ENCODE results near the gene SERGEF. TPM values are rescaled to one million over a fixed set of nuclear protein-coding genes. Genes with fewer than 3 reads are reported as not detected.

The SERGEF gene
- total and polyA plus RNA-seq, 5 experiments from 2014 or later: 46.5 to 70.3 (median 61.8) TPM

- no peak overlapping the region for H3K27ac Mint-ChIP-seq
- DNase-seq (peak in 1 of 10 donors; percentile 24), ATAC-seq (no peak)
- no peak overlapping the region for H3K4me3 Mint-ChIP-seq
- H3K9me3 Mint-ChIP-seq: peaks cover 0 to 6% (median 0%) of the 10 kb centered on the region in 9 donors
- H3K36me3 Mint-ChIP-seq: no peaks in the 10 kb centered on the region
- POLR2A ChIA-PET: no interaction called here
- peaks cover 22 to 50% (median 32%) of the 10 kb centered on the region in 5 donors for H3K27me3 Mint-ChIP-seq
- peaks cover 2 to 10% (median 8%) of the 10 kb centered on the region in 4 donors for H3K4me1 Mint-ChIP-seq
These were observed 274.5 kb downstream of the SERGEF start for GRCh38 chr11:17738151-17738973.

Other genes starting within 250 kb of the SERGEF start
- gene TPH1, start 33.2 kb upstream of the SERGEF start, total RNA-seq: under 1 TPM; 0.52 to 0.74 TPM
- gene TPH1, start 33.2 kb upstream of the SERGEF start, polyA plus RNA-seq: under 1 TPM in 1 of 3 donors, not detected in 2; 0.05 TPM
- gene SAAL1, start 93.0 kb upstream of the SERGEF start, total RNA-seq: 10 to 100 TPM; 18.7 to 20.3 TPM
- 10 to 100 TPM in 2 of 3 donors, 1 to 10 TPM in 1; 8.1 to 14.4 (median 13.1) TPM for gene SAAL1, start 93.0 kb upstream of the SERGEF start, polyA plus RNA-seq
- not detected for gene MRGPRX3, start 119.5 kb upstream of the SERGEF start, total RNA-seq
- gene MRGPRX3, start 119.5 kb upstream of the SERGEF start, polyA plus RNA-seq: not detected
- gene MRGPRX4, start 159.8 kb upstream of the SERGEF start, total RNA-seq: not detected
- not detected for gene MRGPRX4, start 159.8 kb upstream of the SERGEF start, polyA plus RNA-seq
- not detected for gene SAA4, start 223.8 kb upstream of the SERGEF start, total RNA-seq
- not detected for gene SAA4, start 223.8 kb upstream of the SERGEF start, polyA plus RNA-seq
- not detected for gene SAA2, start 235.6 kb upstream of the SERGEF start, total RNA-seq
- not detected for gene SAA2, start 235.6 kb upstream of the SERGEF start, polyA plus RNA-seq